Thoracic aorta (tissue), 2 donors: ENCODE data around the gene FXYD2. TPM values are rescaled to one million over a fixed set of nuclear protein-coding genes. Genes with fewer than 3 reads are reported as not detected.

ENCODE experiments used
- ATAC-seq: fragments of 150-250 bp; one replicate; pipeline ENCODE4 v1.8.0; 2017; ENCODE audit warnings: low read depth; ENCODE audit not compliant: insufficient number of reproducible peaks, low FRiP score
- DNase-seq: peaks from one replicate; pipeline ENCODE4 v3.0.0-alpha.2; 2020; ENCODE audit warnings: low spot score
- H3K27ac ChIP-seq, 2 donors: fragments of 200-600 bp; sonication (generic); 1 replicate in 1 of 2; 2 replicates in 1 of 2; pipeline ENCODE4 v1.5.1; 2016; ENCODE audit warnings: mild to moderate bottlenecking in 2 of 2, moderate library complexity in 2 of 2
- H3K27me3 ChIP-seq: fragments of 200-600 bp; sonication (generic); replicated peaks from 2 replicates; pipeline ENCODE4 v1.6.0; 2016; ENCODE audit warnings: mild to moderate bottlenecking; ENCODE audit not compliant: insufficient read depth
- H3K36me3 ChIP-seq: fragments of 200-600 bp; sonication (generic); one replicate; pipeline ENCODE4 v1.5.1; 2016
- H3K4me1 ChIP-seq, 2 donors: fragments of 200-600 bp; sonication (generic); 1 replicate in 1 of 2; 2 replicates in 1 of 2; pipeline versions ENCODE4 v1.5.1 to v1.6.0; 2016; ENCODE audit warnings: low read depth in 2 of 2, mild to moderate bottlenecking in 1 of 2; ENCODE audit not compliant: control insufficient read depth in 1 of 2
- H3K4me3 ChIP-seq: fragments of 200-600 bp; sonication (generic); 2 replicates; pipeline ENCODE4 v1.5.1; 2016; ENCODE audit warnings: mild to moderate bottlenecking
- H3K9me3 ChIP-seq: fragments of 200-600 bp; sonication (generic); 2 replicates; pipeline ENCODE4 v1.5.1; 2016
- total RNA-seq, 2 donors: library from RNA; depleted of rRNA; stranded (reverse); fragments of >200 nt; gene quantifications; one replicate each; pipeline versions ENCODE4 v1.1.0 to v1.2.3, GENCODE V29; 2016
- TF ChIP-seq, protein P1 (sequence below): fragments of 200-600 bp; sonication (generic); IDR thresholded peaks from one replicate; pipeline ENCODE4 v1.5.1; 2019; ENCODE audit warnings: antibody characterized with exemption

The FXYD2 gene
- total RNA-seq, 2 donors from 2014 or later, result not detected

DNA sequence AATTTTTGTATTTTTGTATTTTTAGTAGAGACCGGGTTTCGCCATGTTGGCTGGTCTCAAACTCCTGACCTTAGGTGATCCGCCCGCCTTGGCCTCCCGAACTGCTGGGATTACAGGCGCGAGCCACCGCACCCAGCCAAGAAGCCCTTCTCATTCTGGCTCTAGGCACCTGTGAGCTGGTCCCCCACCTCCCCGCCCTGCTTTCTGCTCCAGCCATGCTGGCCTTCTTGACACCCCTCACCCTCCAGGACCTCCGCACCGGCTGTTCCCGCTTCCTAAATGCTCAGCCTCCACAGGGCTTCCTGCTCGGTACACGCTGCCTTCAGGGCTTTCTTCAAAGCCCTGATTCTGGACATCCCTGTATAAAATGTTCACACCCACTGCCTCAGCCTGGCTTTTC is 5.5 kb upstream of the FXYD2 start:
- no peaks in the 10 kb centered on the region for H3K4me1 ChIP-seq

DNA sequence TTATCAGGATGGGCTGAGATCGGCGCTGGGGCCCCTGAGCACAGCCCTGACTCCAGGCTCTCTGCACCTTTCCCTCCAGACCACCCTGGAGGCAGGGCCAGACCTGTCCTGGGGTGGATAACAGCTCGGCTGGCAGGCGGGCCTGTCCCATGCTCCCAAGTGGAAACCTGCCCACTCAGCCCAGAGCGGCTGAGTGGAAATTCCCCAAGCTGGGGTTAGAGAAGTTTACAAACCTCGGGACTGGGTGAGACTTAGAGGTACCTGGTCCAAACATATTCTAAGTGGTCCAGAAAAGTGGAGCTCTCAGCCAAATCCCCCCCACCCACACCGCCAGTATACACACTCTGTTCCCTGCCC is 4.8 kb upstream of the FXYD2 start:
- peaks cover 0 to under 1% of the 10 kb centered on the region in 2 donors for H3K4me1 ChIP-seq
- TF ChIP-seq, protein P1, sequence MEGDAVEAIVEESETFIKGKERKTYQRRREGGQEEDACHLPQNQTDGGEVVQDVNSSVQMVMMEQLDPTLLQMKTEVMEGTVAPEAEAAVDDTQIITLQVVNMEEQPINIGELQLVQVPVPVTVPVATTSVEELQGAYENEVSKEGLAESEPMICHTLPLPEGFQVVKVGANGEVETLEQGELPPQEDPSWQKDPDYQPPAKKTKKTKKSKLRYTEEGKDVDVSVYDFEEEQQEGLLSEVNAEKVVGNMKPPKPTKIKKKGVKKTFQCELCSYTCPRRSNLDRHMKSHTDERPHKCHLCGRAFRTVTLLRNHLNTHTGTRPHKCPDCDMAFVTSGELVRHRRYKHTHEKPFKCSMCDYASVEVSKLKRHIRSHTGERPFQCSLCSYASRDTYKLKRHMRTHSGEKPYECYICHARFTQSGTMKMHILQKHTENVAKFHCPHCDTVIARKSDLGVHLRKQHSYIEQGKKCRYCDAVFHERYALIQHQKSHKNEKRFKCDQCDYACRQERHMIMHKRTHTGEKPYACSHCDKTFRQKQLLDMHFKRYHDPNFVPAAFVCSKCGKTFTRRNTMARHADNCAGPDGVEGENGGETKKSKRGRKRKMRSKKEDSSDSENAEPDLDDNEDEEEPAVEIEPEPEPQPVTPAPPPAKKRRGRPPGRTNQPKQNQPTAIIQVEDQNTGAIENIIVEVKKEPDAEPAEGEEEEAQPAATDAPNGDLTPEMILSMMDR, result no peak

More for the DNA sequence above, 5.5 kb upstream of the FXYD2 start:
- Histone ChIP-seq H3K27ac (no peak overlapping the region), H3K9me3 (no peaks in the 10 kb centered on the region), H3K36me3 (no peaks in the 10 kb centered on the region), H3K27me3 (no peaks in the 10 kb centered on the region), H3K4me3 (no peak overlapping the region)
- ATAC-seq (no peak), DNase-seq (no peak)
- TF ChIP-seq, protein P1, result no peak

DNA sequence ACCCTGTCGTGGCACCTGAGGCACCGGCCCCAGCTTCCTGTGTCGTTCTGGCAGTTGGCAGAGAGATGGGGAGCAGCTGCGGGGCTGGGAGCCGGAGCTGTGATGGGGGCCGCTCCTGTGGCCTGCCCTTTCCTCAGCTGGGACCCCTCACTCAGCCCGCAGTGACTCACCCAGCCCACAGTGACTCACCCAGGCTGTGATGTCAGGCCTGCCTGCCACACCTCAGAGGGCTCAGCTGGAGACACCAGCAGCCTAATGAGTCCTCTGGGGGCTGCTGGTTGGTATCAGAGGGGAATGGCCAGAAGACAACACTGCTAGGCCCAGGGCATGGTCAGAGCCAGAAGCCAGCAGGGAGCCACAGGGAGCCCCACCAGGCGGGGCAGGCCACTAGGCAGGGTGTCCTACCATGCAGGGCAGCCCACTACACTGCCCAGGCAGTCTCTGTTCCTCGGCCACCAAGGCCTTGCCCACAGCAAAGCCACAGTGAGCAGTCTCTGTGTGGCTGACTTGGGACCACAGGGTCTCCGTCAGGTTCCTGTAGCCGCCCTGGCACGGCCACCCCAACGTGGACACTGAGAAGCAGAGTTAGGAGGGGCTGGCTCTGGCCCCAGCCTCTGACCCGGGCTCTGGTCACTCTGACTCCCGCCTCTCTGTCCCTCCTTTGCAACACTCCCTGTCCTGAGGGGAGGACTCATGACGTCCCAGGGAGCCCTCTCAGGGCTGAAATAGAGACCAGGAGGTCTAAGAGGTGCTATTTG is 4.2 kb upstream of the FXYD2 start:
- Histone ChIP-seq H3K9me3 (no peaks in the 10 kb centered on the region), H3K4me3 (no peak overlapping the region), H3K27me3 (no peaks in the 10 kb centered on the region), H3K27ac (no peak overlapping the region), H3K36me3 (no peaks in the 10 kb centered on the region), H3K4me1 (peaks cover 0 to 3% of the 10 kb centered on the region in 2 donors)
- ATAC-seq, result no peak
- DNase-seq, result peak; percentile 1
- TF ChIP-seq, protein P1, result no peak

More for the DNA sequence above, 4.8 kb upstream of the FXYD2 start:
- Histone ChIP-seq H3K4me3 (no peak overlapping the region), H3K9me3 (no peaks in the 10 kb centered on the region), H3K36me3 (no peaks in the 10 kb centered on the region), H3K27ac (no peak overlapping the region), H3K27me3 (no peaks in the 10 kb centered on the region)
- DNase-seq (no peak), ATAC-seq (no peak)

DNA sequence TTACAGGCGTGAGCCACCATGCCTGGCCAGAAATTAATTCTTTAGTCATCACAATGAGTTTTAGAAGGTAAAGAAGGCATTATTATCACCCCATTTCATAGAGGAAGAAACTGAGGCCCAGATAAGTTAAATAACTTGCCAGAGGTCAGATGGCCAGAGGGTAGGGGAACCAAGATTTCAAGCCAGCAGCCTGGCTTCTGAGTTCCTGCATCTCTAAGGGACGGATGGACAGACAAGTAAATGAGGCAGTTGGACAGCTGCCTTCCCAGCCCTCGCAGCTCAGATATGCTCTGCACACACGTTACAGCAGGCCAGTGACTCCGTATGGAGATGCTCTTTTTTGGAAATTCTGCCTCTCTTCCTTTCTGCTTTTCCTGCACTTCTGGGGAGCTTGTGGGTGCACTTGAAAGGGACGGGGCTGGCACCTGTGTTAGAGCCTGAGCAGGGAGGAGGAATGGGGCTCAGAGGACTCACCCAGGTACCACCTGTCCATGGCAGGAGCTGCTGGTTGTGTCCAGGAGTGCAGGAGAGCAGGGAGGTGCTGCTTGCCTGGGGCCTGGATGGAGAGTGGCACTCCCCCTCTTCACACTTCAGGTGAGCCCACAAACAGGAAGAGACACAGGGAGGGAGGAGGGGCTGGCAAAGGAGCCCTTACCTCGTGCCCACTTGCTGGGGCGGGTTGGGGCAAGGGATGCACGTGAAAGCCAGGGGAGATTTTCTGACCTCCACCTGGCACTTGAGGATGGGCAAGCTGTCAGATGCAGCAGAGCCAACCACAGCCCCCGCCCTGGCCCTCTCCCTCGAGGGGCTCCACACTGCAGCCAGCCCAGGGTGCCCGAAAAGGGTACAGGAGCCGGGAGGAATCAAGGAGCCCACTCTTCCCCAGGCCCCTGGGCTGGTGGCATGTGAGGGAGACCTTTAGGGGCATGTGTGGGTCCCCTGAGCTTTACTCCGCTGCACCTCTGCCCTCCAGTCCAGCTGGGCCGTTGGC is 3.3 kb upstream of the FXYD2 start:
- TF ChIP-seq, protein P1, result no peak
- Histone ChIP-seq H3K27ac (no peak overlapping the region), H3K27me3 (no peaks in the 10 kb centered on the region), H3K9me3 (no peaks in the 10 kb centered on the region), H3K4me3 (no peak overlapping the region), H3K4me1 (peaks cover 2 to 3% of the 10 kb centered on the region in 2 donors), H3K36me3 (no peaks in the 10 kb centered on the region)
- ATAC-seq (no peak), DNase-seq (no peak)

DNA sequence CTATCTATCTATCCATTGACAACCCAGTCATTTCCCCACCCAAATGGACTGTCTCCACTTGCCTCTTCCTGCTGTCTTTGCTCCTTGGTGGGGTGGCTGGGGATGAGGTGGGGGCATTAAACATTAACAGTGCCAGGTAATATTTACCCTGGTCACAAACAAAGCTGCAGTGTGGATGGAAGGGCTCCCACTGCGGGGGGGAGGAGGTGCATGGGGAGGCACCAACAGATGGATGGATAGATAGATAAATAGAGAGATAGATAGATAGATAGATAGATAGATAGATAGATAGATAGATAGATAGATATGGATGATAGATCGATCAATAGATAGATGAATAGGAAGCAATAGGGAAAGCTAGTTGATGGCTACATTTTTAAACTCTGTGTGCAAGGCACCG is 2.3 kb upstream of the FXYD2 start:
- ATAC-seq, result no peak
- TF ChIP-seq, protein P1, result no peak
- Histone ChIP-seq H3K4me3 (no peak overlapping the region), H3K4me1 (peaks cover 3% of the 10 kb centered on the region in 2 donors), H3K27ac (no peak overlapping the region), H3K9me3 (no peaks in the 10 kb centered on the region), H3K36me3 (no peaks in the 10 kb centered on the region), H3K27me3 (no peaks in the 10 kb centered on the region)
- no peak for DNase-seq
